Liver (tissue), 2 donors: Measurements from ENCODE around the gene FAIM2.

Experiments
- TF ChIP-seq, protein P1 (sequence below): fragments of 150-350 bp; IDR thresholded peaks from 2 replicates; pipeline ENCODE4 v1.5.1; 2017; ENCODE audit warnings: improper control_type of control experiment, low read depth, low read length; ENCODE audit not compliant: missing input control
- TF ChIP-seq, protein P2 (sequence below): IDR thresholded peaks from 2 replicates; pipeline ENCODE4 v1.6.1; 2016; ENCODE audit warnings: antibody characterized with exemption
- donor health status: healthy.

DNA sequence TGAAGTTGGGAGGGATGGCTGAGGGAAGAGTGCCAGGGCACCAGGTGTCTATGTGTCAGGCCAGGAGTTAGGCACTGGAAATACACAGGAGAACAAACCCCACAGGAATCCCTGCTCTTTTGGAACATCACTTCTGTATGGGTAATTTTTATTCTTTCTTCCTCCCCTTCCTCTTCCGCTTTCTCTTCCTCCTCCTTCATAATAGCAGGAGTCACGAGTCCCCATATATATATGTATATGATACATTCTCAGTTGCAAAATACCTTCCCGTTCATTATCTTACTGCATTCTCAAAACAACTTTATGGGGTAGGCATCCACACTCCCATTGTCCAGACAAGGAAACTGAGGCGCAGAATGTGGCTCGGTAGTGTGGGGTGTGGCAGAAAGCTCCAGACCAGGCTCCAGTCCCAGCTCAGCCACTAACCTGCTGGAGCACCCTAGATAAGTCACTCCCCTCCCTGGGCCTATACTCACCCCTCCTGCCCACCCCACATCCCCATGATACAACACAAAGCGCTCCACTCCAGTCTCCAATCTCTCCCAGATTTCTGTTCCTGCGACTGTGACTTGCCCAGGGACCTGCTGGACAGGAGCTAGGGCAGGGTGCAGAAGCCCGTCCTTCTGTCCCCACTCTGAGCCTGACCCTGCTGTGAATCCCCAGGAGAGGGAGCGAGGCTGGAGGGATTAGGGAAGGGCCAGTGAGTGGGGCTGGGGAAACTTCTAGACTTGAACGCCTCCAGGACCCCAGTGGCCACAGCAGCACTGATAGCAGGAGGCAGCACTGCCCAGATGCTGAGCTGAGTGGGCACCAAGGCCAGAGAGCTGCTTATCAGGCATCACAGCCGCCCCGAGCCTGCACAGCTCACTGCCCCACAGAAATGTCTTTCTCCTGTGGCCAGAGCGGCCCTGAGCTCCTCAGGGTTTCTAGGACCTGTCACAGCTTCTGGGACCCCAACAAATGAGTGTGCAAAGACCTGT lies 45.5 kb upstream of the FAIM2 start:
- TF ChIP-seq, protein P1, sequence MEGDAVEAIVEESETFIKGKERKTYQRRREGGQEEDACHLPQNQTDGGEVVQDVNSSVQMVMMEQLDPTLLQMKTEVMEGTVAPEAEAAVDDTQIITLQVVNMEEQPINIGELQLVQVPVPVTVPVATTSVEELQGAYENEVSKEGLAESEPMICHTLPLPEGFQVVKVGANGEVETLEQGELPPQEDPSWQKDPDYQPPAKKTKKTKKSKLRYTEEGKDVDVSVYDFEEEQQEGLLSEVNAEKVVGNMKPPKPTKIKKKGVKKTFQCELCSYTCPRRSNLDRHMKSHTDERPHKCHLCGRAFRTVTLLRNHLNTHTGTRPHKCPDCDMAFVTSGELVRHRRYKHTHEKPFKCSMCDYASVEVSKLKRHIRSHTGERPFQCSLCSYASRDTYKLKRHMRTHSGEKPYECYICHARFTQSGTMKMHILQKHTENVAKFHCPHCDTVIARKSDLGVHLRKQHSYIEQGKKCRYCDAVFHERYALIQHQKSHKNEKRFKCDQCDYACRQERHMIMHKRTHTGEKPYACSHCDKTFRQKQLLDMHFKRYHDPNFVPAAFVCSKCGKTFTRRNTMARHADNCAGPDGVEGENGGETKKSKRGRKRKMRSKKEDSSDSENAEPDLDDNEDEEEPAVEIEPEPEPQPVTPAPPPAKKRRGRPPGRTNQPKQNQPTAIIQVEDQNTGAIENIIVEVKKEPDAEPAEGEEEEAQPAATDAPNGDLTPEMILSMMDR = no peak
- TF ChIP-seq, protein P2, sequence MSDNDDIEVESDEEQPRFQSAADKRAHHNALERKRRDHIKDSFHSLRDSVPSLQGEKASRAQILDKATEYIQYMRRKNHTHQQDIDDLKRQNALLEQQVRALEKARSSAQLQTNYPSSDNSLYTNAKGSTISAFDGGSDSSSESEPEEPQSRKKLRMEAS = no peak
